H4 (cell line): Measurements from ENCODE around the gene ABI2. TPM values are rescaled to one million over a fixed set of nuclear protein-coding genes. Genes with fewer than 3 reads are reported as not detected.
"Not testable (repeated sequence)": the region's sequence is repeated elsewhere in the genome, so short reads cannot be mapped to it uniquely, and the experiment has no call there.

Experiments
- DNase-seq: peaks from one replicate; pipeline ENCODE4 v3.0.0-alpha.2; 2015; ENCODE audit warnings: low spot score
- total RNA-seq: library from RNA; depleted of rRNA; stranded (reverse); fragments of >200 nt; shearing (Covaris generic); gene quantifications from 2 replicates; pipeline ENCODE4 v1.2.3, GENCODE V29; 2014

ABI2 gene
- total RNA-seq, 1 experiment from 2014 or later = 31.8 TPM

- no peak for DNase-seq
Measured at GRCh38 chr2:203354966-203355365, 26.8 kb downstream of the ABI2 start.

GRCh38 chr2:203359450-203359849, 31.3 kb downstream of the ABI2 start:
- DNase-seq = no peak

- no peak for DNase-seq
Measured at GRCh38 chr2:203360833-203361430, 32.7 kb downstream of the ABI2 start.

- no peak for DNase-seq
Measured at GRCh38 chr2:203361495-203361894, 33.3 kb downstream of the ABI2 start.

- no peak for DNase-seq
Measured at GRCh38 chr2:203361922-203362321, 33.7 kb downstream of the ABI2 start.

DNA sequence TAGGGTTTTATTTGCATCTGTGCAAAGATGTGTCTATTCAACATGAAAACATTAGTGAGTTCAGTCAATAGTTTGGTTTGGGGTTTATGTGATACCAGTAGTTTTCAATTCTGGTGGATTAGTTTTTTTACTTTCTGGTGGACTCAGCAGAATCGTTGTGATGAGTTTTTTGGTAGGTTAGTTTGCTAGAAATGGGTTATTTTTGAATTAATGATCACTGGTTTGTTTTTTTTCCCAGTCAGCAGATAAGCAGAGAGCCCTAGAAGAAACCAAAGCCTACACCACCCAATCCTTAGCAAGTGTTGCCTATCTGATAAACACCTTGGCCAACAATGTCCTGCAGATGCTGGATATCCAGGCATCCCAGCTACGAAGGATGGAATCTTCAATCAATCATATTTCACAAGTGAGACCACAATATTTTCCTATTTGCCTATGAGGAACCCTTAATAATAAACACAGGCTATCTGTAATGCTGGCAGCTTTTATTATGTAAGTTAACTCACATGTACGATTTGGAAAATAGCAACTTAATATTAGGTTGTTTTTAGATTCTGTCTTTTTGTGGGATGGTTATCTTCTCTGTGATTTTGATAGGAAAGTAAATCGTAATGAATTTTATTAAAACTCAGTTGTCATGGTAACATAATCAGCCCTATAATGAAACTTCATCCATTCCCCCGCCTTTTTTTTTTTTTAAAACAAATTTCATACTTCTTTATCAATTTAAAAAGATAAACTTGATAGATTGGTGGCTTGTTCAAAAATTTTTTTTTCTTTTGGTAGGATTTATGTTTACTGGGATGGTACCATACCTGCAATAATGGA, 38.7 kb downstream of the ABI2 start:
- DNase-seq = no peak

DNA sequence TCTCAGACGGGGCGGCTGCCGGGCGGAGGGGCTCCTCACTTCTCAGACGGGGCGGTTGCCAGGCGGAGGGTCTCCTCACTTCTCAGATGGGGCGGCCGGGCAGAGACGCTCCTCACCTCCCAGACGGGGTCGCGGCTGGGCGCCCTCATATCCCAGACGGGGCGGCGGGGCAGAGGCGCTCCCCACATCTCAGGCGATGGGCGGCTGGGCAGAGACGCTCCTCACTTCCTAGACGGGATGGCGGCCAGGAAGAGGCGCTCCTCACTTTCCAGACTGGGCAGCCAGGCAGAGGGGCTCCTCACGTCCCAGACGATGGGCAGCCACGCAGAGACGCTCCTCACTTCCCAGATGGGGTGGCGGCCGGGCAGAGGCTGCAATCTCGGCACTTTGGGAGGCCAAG, 44.5 kb downstream of the ABI2 start:
- DNase-seq = not testable (repeated sequence)

DNA sequence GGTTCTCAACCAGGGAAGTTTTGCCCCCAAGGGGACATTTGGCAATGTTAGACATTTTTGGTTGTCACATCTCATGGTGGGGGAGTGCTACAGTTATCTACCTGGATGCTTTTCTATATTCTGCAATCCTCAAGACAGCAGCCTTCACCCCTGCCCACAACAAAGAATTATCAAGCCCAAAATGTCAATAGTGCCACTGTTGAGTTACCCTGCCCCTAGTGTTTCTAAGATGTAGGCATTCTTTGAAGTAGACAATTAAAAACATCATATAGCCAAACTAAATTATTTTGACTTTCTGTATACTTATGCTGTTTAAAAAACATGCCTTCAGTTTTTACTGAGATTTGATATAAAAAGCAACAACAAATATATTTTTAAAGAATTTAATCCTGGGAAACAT, 48.0 kb downstream of the ABI2 start:
- DNase-seq = no peak

DNA sequence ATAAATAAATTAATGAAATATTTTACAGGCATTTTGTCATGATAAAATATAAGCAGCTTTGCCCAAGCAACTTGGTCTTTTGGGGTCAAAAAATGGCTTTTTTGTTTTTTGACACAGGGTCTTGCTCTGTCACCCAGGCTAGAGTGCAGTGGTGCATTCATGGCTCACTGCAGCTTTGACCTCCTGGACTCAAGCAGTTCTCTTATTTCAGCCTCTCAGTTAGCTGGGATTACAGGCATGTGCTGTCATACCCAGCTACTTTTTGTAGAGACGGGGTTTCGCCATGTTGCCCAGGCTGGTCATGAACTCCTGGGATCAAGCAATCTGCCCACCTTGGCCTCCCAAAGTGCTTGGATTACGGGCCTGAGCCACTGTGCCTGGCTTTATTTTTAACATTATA, 51.0 kb downstream of the ABI2 start:
- no peak for DNase-seq

DNA sequence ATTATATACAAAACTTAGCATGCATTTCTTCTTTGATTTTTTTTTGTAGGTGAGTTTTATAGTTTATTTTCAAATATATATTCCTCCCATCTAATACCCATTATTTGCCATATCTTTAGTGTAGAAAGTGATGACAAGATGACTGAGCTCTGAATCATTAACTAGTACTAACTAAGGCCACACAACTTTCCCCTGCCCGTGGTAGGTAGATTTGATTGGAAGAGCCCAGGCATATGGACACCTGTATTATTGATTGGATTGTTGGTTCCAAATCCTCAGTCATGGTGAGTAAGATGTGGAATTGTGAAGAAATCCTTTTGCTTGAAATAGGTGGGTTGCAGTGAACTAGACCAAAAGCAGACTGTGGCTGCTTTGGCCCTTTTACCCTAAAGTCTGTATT, 54.8 kb downstream of the ABI2 start:
- DNase-seq = no peak

GRCh38 chr2:203388153-203388552, 60.0 kb downstream of the ABI2 start:
- DNase-seq = not testable (repeated sequence)

GRCh38 chr2:203394519-203395227, 66.5 kb downstream of the ABI2 start:
- DNase-seq = no peak

DNA sequence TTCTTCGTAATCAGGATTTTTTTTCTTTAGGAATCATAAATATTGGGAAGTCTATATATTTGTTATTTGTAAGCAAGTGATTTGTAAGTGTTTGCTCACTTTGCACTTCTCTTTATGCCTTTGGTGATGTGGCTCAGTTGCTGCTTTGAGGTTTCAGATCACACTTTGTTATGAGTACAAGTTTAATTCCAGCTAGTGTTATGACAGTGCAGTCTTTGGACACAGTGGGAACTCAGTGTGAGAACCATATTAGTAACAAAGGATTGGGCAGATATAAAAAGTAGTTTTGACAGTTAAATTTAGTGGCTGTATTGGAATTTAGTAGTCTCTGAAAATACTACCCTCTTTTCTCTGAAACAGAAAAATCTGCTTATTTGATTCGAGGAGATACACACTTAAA, 67.7 kb downstream of the ABI2 start:
- DNase-seq = no peak

GRCh38 chr2:203396667-203397066, 68.5 kb downstream of the ABI2 start:
- DNase-seq = no peak

DNA sequence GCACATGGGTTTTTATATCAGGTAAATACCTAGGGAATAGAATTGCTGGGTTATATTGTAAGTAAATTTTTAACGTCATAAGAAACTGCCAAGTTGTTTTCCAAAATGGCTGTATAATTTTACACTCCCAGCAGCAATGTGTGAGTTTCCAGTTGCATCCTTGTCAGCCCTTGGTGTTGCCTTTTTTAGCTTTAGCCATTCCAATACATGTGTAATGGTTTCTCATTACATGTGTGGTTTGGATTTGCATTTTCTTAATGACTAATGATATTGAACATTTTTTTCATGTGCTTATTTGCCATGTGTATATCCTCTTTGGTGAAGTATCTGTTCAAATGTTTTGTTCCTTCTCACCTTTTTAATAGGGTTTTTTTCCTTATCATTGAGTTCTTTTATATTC, 70.8 kb downstream of the ABI2 start:
- DNase-seq = no peak

- DNase-seq = no peak
Measured at GRCh38 chr2:203400805-203401585, 72.8 kb downstream of the ABI2 start.

DNA sequence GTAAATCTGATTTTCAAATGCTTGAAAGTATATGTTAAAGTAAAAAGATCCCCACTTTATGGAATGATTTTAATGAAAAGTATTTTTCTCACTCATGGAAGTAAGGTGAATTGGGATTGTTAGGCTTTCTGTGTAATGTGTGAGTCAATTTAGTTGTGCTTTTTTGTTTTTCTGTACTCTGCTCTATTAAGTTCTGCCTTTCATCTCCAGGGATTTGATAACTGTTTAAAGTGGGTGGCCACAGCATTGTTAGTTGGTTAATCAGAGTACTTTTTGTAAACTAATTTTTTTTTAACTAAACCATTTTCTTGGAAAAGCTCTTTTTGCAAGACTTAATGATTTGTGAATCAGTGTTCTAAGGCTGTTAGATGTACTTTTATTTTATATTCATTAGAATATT, 76.8 kb downstream of the ABI2 start:
- no peak for DNase-seq

DNA sequence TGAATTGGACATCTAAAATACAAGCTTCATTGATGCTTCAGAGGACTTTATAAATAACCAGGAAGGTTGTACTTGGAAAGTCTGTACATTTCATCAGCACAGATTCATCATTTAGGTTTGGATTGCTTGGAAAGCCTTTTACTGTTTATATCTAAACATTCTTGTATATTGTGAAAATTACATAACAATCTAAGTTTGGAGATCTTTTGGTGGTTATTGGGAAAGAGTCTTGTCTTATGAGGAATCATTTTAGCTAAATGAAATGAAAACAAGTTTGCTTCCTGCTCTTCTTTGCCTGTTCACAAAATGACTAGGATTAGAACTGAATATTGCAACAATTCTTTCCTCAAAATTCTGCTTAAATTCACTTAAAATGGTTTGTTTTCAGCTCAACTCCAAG, 79.3 kb downstream of the ABI2 start:
- no peak for DNase-seq

GRCh38 chr2:203412546-203413331, 84.5 kb downstream of the ABI2 start:
- DNase-seq = no peak

- no peak for DNase-seq
Measured at GRCh38 chr2:203413796-203414195, 85.6 kb downstream of the ABI2 start.

GRCh38 chr2:203418271-203418670, 90.1 kb downstream of the ABI2 start:
- DNase-seq = peak; percentile 10
